HG03039 (cell line): ENCODE results near the gene CNKSR1.

Experiments used
- ATAC-seq: cut with Tn5 transposase; IDR thresholded peaks from one replicate; pipeline ENCODE4 v1.9.1; 2021; ENCODE audit warnings: mild to moderate bottlenecking, moderate library complexity; ENCODE audit not compliant: unreplicated experiment

CNKSR1 gene, protein sequence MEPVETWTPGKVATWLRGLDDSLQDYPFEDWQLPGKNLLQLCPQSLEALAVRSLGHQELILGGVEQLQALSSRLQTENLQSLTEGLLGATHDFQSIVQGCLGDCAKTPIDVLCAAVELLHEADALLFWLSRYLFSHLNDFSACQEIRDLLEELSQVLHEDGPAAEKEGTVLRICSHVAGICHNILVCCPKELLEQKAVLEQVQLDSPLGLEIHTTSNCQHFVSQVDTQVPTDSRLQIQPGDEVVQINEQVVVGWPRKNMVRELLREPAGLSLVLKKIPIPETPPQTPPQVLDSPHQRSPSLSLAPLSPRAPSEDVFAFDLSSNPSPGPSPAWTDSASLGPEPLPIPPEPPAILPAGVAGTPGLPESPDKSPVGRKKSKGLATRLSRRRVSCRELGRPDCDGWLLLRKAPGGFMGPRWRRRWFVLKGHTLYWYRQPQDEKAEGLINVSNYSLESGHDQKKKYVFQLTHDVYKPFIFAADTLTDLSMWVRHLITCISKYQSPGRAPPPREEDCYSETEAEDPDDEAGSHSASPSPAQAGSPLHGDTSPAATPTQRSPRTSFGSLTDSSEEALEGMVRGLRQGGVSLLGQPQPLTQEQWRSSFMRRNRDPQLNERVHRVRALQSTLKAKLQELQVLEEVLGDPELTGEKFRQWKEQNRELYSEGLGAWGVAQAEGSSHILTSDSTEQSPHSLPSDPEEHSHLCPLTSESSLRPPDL

GRCh38 chr1:26177182-26177684 lies at the start of gene CNKSR1:
TSS of gene CNKSR1 (plus strand) at chr1:26177491. CDS start at chr1:26177548, 57 bp downstream.
- ATAC-seq = no peak

GRCh38 chr1:26129778-26130177 lies 47.5 kb upstream of the CNKSR1 start:
- no peak for ATAC-seq

DNA sequence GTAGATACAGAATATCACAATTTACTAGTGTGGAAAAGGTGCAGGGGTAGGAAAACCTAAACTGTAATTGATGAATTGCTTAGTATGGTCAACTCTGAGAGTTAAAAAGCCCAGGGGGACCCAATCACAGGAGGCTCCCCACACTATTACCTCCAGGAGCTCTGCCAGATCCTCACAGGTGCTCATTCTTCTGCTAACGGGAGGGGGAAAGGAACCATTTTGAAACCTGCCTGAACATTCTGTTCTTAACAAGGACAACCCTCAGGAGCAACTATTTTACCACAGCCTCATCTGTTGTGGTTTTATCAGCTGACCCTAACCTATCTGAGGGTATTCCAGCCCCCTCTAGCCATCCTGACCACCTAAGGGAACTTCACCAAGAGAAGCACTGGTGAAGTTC lies 46.6 kb upstream of the CNKSR1 start:
- no peak for ATAC-seq

DNA sequence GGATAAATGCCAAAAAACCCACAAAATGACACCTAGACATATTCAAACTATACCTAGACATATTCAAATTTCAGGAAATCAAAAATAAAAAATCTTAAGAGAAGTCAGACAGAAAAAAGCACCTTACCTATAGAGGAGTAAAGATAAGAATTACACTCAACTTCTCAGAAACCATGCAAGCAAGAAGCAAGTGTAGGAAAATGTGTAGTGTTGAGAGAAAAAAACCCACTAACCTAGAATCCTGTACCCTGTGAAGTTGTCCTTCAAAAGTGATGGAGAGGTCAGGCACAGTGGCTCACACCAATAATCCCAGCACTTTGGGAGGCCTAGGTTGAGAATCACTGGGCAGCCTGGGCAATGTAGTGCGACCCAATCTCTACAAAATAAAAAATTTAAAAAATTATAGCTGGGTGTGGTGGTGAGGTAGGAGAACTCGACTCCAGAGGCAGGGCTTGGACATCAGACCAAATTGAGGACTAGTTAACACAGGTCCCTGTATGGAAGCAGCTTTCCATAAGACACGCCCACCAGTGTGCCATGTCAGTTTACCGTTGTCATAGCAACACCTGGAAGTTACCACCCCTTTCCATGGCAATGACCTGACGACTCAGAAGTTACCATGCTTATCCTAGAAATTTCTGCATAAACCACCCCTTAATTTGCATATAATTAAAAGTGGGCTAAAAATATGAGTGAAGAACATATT lies 45.0 kb upstream of the CNKSR1 start:
- no peak for ATAC-seq

- ATAC-seq = no peak
Measured at GRCh38 chr1:26132834-26133167, 44.5 kb upstream of the CNKSR1 start.

DNA sequence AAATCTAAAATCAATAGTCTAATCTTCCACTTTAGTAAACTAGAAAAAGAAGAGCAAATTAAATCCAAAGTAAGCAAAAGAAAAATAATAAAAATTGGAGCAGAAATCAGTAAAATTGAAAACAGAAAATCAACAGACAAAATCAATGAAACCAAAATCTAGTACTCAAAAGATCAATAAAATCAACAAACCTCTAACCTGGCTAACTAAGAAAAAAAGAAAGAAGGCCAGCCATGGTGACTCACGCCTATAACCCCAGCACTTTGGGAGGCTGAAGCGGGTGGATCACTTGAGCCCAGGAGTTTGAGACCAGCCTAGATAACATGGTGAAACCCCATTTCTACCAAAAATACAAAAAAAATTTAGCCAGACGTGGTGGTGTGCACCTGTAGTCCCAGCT lies 42.8 kb upstream of the CNKSR1 start:
- ATAC-seq = no peak

DNA sequence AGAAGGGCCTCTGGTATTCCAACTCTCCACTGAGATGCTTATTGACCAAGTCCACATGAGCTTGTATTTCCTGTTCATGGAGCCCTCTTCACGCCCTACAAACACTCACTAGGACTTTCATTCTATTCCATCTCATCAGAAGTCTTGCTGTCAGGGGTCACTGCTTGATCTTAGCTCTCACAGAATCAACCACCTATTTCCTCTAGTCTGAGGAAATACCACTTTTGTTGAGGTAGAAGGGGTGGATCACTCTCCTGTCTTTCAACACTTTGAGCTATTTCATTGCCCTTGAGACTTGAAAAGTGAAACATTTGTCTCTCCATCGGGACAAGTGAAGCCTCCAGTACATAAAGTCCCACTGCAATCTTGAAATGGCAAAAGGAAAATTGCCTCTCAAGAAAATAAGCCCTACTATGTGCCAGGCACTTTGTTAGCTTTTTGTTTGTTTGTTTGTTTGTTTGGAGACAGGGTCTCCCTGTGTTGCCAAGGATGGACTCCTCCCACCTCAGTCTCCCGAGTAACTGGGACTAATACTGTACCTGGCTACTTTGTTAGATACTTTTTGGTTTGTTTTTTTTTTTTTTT lies 38.2 kb upstream of the CNKSR1 start:
- no peak for ATAC-seq

GRCh38 chr1:26142159-26142558 lies 35.1 kb upstream of the CNKSR1 start:
- no peak for ATAC-seq

- ATAC-seq = no peak
Measured at GRCh38 chr1:26145041-26145959, 32.0 kb upstream of the CNKSR1 start.

GRCh38 chr1:26145960-26146294 lies 31.4 kb upstream of the CNKSR1 start:
- ATAC-seq = no peak

DNA sequence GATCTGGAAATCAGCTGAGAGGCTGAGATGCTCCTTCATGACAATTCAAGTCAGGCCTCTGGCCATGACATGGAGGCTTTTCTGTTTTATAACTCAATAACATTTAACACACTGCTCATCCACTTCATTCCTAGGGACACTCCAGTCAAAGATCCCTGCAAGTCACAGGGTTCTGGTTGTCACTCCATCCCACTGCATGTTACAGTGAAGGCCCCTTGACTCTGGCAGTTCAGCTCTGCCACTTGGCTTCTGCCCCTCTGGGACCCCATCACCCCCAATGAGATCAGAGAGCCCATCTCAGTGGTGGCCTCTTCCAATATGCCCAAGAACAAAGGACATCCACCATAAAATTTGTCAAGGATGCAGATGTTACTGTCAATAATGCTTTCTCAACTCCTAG lies 28.4 kb upstream of the CNKSR1 start:
- ATAC-seq = no peak

GRCh38 chr1:26153966-26154532 lies 23.2 kb upstream of the CNKSR1 start:
- ATAC-seq = no peak

DNA sequence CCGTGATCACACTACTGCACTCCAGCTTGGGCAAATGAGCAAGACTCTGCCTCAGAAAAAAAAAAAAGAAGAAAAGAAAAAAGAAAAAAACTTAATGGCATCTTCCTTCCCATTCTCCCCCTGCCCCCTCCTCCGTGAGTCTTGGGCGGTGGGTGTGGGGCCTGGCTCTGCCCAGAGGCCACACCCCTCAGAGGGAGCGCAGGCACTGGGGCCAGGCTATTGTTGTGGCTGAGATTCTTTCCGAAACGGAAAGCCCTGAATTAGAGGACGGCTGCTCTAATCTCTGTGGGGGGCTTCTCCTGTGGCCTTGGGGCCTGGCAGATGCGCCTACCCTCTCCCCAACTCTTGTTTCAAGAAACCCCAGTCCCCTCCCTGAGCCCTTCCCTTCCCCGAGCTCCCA lies 22.5 kb upstream of the CNKSR1 start:
- ATAC-seq = no peak

- no peak for ATAC-seq
Measured at GRCh38 chr1:26155370-26156284, 21.7 kb upstream of the CNKSR1 start.

- no peak for ATAC-seq
Measured at GRCh38 chr1:26156285-26157038, 20.8 kb upstream of the CNKSR1 start.

DNA sequence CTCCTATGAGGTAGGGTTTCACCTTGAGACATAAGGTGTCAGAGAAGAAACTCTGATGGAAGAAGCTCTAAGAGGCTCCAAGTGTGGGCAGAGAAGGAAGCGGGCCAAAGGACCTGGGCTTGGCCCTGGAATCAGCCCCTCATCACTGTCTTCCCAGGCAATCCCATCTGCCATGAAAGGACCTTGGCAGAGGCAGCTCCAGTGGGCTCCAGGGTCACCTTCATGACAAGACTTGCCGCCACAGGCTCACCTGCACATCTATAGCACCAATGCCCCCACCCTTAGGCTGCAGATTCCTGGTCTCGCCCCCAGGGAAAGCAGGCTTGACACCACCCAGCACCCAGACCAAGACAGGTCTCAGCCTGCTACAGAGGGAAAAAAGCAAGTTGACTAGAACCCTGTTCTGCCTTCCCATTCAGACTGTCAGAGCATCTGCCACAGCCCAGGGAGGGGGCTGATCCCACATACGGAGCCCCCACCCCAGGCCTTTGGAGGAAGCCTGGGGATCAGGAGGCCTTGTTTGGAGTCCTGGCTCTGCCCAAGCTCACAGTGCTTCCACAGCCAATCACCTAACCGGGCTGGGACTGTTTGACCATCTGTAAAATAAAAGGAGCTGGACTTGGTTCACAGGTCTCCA lies 18.9 kb upstream of the CNKSR1 start:
- ATAC-seq = no peak

DNA sequence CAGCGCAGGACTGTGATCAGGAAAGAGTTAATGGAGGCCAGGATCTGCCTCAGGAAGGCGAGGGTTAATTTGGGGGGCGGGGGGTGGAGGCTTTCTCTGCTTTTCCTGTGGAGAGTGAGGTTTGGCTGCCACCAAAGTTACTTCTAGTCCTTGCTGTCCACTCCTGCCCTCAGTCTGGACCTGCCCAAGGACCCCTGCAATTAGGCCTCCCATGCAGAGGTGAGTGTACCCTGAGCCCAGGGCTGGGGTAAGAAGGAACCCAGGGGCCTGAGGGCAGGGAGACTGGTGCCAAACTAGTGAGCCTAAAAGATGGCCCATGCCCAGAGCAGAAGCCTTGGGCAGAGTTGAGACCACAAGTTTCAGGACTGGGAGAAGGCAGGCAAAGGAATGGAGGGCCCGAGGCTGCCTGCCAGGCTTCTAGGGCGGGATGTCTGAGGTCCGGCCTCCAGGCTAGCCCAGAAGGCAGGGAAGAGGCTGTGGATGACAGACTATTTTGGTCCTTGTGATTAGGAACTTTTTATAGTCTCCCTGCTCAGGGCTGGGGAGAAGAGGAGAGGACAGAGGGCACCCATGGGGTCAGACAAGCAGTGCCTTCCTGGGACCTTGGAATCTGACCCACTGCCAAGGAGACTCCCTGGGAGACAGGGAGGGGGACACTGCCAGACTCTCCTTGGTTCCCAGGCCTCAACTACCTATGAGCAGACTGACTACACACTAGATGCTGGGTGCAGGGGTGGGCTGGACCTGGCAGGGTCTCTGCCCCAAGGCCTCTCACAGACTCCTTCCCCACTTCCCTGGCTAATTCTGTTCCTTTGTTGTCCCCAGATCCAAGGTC lies 18.2 kb upstream of the CNKSR1 start, which contains the start of gene FAM110D:
Gene FAM110D (plus strand): TSS at position 172 of the 835 bp plus-strand sequence. CDS start 2,213 bp downstream, outside the sequence.
- no peak for ATAC-seq
